PFSK-1 (cell line): ENCODE data around the gene SPDYE3.

Experiments
- FOXP2 ChIP-seq: optimal IDR thresholded peaks from 2 replicates; pipeline ENCODE3; 2011; ENCODE audit warnings: borderline replicate concordance, control low read depth, inconsistent platforms; ENCODE audit not compliant: insufficient read depth; ENCODE audit errors: extremely low read length, extremely low read depth
- POLR2AphosphoS5 ChIP-seq: IDR thresholded peaks from 2 replicates; pipeline ENCODE4 v1.6.1; 2012; ENCODE audit warnings: low read depth, mild to moderate bottlenecking, control low read depth, low read length, moderate library complexity
- REST ChIP-seq, 2 experiments: IDR thresholded peaks; 2 replicates each; pipeline versions ENCODE4 v1.6.1 to v1.8.0; 2011 to 2012; ENCODE audit warnings: low read depth in 2 of 2, low read length in 2 of 2, control low read depth in 1 of 2, inconsistent platforms in 1 of 2, mild to moderate bottlenecking in 1 of 2, moderate library complexity in 1 of 2; ENCODE audit not compliant: insufficient read depth in 1 of 2
- SIN3A ChIP-seq: IDR thresholded peaks from 2 replicates; pipeline ENCODE4 v1.6.1; 2012; ENCODE audit warnings: mild to moderate bottlenecking, low read length, moderate library complexity, borderline replicate concordance; ENCODE audit not compliant: insufficient read depth
- TAF1 ChIP-seq: IDR thresholded peaks from 2 replicates; pipeline ENCODE4 v1.6.1; 2012; ENCODE audit warnings: low read length, control low read depth, borderline replicate concordance; ENCODE audit not compliant: insufficient read depth

The SPDYE3 gene

GRCh38 chr7:100335566-100336466 is 28.3 kb downstream of the SPDYE3 start:
- TF ChIP-seq POLR2AphosphoS5 (peak; percentile 91), REST (IDR thresholded peaks at IDR 0.05; ENCODE audit: insufficient read depth in 1 of 2, low read depth in 2 of 2, low read length in 2 of 2) (0 out of 4 replicates have a peak, but pooled peaks of 1 of the 2 experiments have one; percentile 15), TAF1 (peak; percentile 75; the same call in 1 of the 2 replicates)

GRCh38 chr7:100342765-100343164 is 35.3 kb downstream of the SPDYE3 start:
- no peak for TF ChIP-seq POLR2AphosphoS5
- TF ChIP-seq TAF1 = no peak
- no peak for TF ChIP-seq SIN3A
- no peak for TF ChIP-seq REST (IDR thresholded peaks at IDR 0.05; ENCODE audit: insufficient read depth in 1 of 2, low read depth in 2 of 2, low read length in 2 of 2)
- TF ChIP-seq FOXP2 = no peak

- no peak for TF ChIP-seq REST (IDR thresholded peaks at IDR 0.05; ENCODE audit: insufficient read depth in 1 of 2, low read depth in 2 of 2, low read length in 2 of 2)
- no peak for TF ChIP-seq FOXP2
- TF ChIP-seq SIN3A = no peak
- TF ChIP-seq TAF1 = no peak
- no peak for TF ChIP-seq POLR2AphosphoS5
These were observed 39.4 kb downstream of the SPDYE3 start for GRCh38 chr7:100346921-100347320.

GRCh38 chr7:100348805-100349204 is 41.3 kb downstream of the SPDYE3 start:
- TF ChIP-seq SIN3A = no peak
- TF ChIP-seq TAF1 = no peak
- TF ChIP-seq REST (IDR thresholded peaks at IDR 0.05; ENCODE audit: insufficient read depth in 1 of 2, low read depth in 2 of 2, low read length in 2 of 2) = no peak
- no peak for TF ChIP-seq POLR2AphosphoS5
- no peak for TF ChIP-seq FOXP2
